Endothelial cell of umbilical vein (primary cell): ENCODE results near the gene RUFY3.

Source experiments
- CTCF ChIP-seq, 2 donors: IDR thresholded peaks; 1 replicate in 1 of 2; 2 replicates in 1 of 2; pipeline ENCODE4 v1.5.1; 2011; ENCODE audit warnings: low read length in 2 of 2, mild to moderate bottlenecking in 2 of 2, moderate library complexity in 2 of 2, control low read depth in 1 of 2, inconsistent platforms in 1 of 2, low read depth in 1 of 2; ENCODE audit not compliant: insufficient read depth in 1 of 2; ENCODE audit errors: extremely low read depth in 1 of 2
- EZH2 ChIP-seq: IDR thresholded peaks from 2 replicates; pipeline ENCODE4 v1.6.1; 2012; ENCODE audit warnings: borderline replicate concordance, low read depth, mild to moderate bottlenecking, moderate library complexity, low read length, inconsistent platforms; ENCODE audit not compliant: severe bottlenecking
- FOS ChIP-seq: IDR thresholded peaks from 2 replicates; pipeline ENCODE4 v1.6.1; 2011; ENCODE audit warnings: mild to moderate bottlenecking, low read length, moderate library complexity, borderline replicate concordance; ENCODE audit not compliant: insufficient read depth
- GATA2 ChIP-seq: IDR thresholded peaks from 2 replicates; pipeline ENCODE4 v1.7.0; 2011; ENCODE audit warnings: low read depth, mild to moderate bottlenecking, moderate library complexity, mixed read lengths, low read length; ENCODE audit not compliant: insufficient read length, insufficient read depth
- JUN ChIP-seq: IDR thresholded peaks from 2 replicates; pipeline ENCODE4 v1.6.1; 2011; ENCODE audit warnings: borderline replicate concordance, low read depth; ENCODE audit not compliant: insufficient read length, insufficient read depth
- MYC ChIP-seq: IDR thresholded peaks from one replicate; pipeline ENCODE4 v1.6.1; 2011; ENCODE audit warnings: mild to moderate bottlenecking, low read depth, low read length
- POLR2A ChIP-seq: IDR thresholded peaks from 2 replicates; pipeline ENCODE4 v1.6.1; 2012; ENCODE audit warnings: low read depth, mild to moderate bottlenecking, control low read depth, low read length
- POLR2AphosphoS5 ChIP-seq: IDR thresholded peaks from 2 replicates; pipeline ENCODE4 v1.6.1; 2012; ENCODE audit warnings: low read depth, mild to moderate bottlenecking, control low read depth, low read length, moderate library complexity; ENCODE audit not compliant: insufficient read depth

GRCh38 chr4:70839589-70840093, 117.9 kb downstream of the RUFY3 start, which contains the start of gene GRSF1:
- no peak for TF ChIP-seq CTCF (IDR thresholded peaks at IDR 0.05; ENCODE audit: extremely low read depth in 1 of 2, insufficient read depth in 1 of 2, low read depth in 1 of 2, low read length in 2 of 2)
- TF ChIP-seq POLR2AphosphoS5, result peak; percentile 76
- no peak for TF ChIP-seq JUN
- peak; percentile 87 for TF ChIP-seq POLR2A
- TF ChIP-seq EZH2, result no peak
- TF ChIP-seq MYC, result peak; percentile 70
- TF ChIP-seq FOS, result no peak
- TF ChIP-seq GATA2, result no peak
